Hematopoietic multipotent progenitor cell treated with erythropoietin and hydrocortisone succinate and interleukin-3 and kit ligand, for 6 days (in vitro differentiated cells): ENCODE results near the gene ASIC4.

Experiments used
- DNase-seq: peaks from one replicate; pipeline ENCODE4 v3.0.0-alpha.2; 2015

ASIC4 gene

GRCh38 chr2:219498280-219499057 is 15.8 kb upstream of the ASIC4 start, which contains the start of gene GMPPA:
Gene GMPPA (plus strand): TSS chr2:219498891. CDS start chr2:219499976, 1,085 bp downstream.
- DNase-seq, result peak; percentile 99

GRCh38 chr2:219499058-219499307 is 15.3 kb upstream of the ASIC4 start:
- DNase-seq, result no peak

GRCh38 chr2:219499555-219499954 is 14.7 kb upstream of the ASIC4 start:
- DNase-seq, result no peak

- DNase-seq, result no peak
Observed at GRCh38 chr2:219500135-219500534, 14.1 kb upstream of the ASIC4 start.

- no peak for DNase-seq
Observed at GRCh38 chr2:219501849-219502248, 12.4 kb upstream of the ASIC4 start.

- DNase-seq, result no peak
Observed at GRCh38 chr2:219502618-219503017, 11.7 kb upstream of the ASIC4 start.

- no peak for DNase-seq
Observed at GRCh38 chr2:219505585-219505984, 8.7 kb upstream of the ASIC4 start.

GRCh38 chr2:219506153-219506801 is 8.0 kb upstream of the ASIC4 start:
- DNase-seq, result no peak

GRCh38 chr2:219506802-219507526 is 7.3 kb upstream of the ASIC4 start:
- no peak for DNase-seq

GRCh38 chr2:219507581-219508443 is 6.5 kb upstream of the ASIC4 start:
- peak; percentile 75 for DNase-seq

- DNase-seq, result no peak
Observed at GRCh38 chr2:219508444-219508734, 5.9 kb upstream of the ASIC4 start.

- peak; percentile 59 for DNase-seq
Observed at GRCh38 chr2:219508971-219509779, 5.1 kb upstream of the ASIC4 start.

- DNase-seq, result peak; percentile 95
Observed at GRCh38 chr2:219509780-219510511, 4.3 kb upstream of the ASIC4 start.

- peak; percentile 35 for DNase-seq
Observed at GRCh38 chr2:219510512-219511135, 3.7 kb upstream of the ASIC4 start.

- peak; percentile 78 for DNase-seq
Observed at GRCh38 chr2:219511547-219512325, 2.5 kb upstream of the ASIC4 start.

- DNase-seq, result no peak
Observed at GRCh38 chr2:219512524-219513216, 1.6 kb upstream of the ASIC4 start.

GRCh38 chr2:219513787-219514186 is 495 bp upstream of the ASIC4 start:
- peak; percentile 46 for DNase-seq

GRCh38 chr2:219514836-219515235 is 554 bp downstream of the ASIC4 start:
- DNase-seq, result no peak

GRCh38 chr2:219515874-219516629 is 1.8 kb downstream of the ASIC4 start:
- DNase-seq, result no peak
